Measurements from ENCODE around the gene SEMA3E. TPM values are rescaled to one million over a fixed set of nuclear protein-coding genes. Genes with fewer than 3 reads are reported as not detected.
"Not testable (repeated sequence)": the region's sequence is repeated elsewhere in the genome, so short reads cannot be mapped to it uniquely, and the experiment has no call there.

Gene SEMA3E
- total RNA-seq, 1 experiment from 2014 or later, result 2.5 TPM

DNA sequence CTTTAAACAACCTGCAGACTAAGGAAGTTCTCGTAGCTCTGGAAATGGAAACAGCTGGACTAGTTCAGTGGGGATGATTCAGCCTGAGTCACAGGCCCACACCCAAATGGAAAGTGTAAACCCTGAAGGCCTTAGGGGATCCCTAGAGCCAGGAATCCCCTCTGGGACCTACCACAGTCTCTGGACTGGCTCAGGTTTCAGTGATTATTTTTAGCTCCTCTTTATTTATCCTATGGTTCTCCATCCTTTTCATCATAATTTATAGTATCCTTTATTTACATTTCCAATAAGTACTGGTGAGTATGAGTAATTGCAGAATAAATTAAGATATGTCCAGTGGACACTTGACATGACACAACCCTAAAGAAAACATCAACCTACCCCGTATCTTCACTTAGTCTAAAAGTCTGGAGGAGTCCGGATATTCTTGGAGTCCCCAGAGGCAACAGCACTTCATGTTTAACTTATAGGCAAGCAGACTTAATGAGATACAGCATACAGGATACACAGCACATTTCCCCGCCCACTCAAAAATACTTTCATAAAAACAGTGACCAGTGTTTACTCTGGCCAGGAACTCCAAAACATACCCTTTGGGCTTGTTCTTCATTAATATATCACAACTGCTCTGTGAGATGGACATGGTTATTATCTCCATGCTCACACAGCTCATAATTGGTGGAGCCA lies 28.4 kb upstream of the SEMA3E start:
- ATAC-seq (0 out of 2 replicates have a peak, but pooled peaks have one; percentile 19), DNase-seq (ENCODE audit: low spot score) (no peak)
- no peak for TF ChIP-seq NR3C1 (CRISPR knock-in tag; conservative IDR thresholded peaks at IDR 0.05; ENCODE audit: low read depth)
- no peak for TF ChIP-seq ZNF416 (CRISPR knock-in tag; IDR thresholded peaks at IDR 0.05)
- TF ChIP-seq ZNF121 (CRISPR knock-in tag; IDR thresholded peaks at IDR 0.05), result no peak
- TF ChIP-seq, protein P1, sequence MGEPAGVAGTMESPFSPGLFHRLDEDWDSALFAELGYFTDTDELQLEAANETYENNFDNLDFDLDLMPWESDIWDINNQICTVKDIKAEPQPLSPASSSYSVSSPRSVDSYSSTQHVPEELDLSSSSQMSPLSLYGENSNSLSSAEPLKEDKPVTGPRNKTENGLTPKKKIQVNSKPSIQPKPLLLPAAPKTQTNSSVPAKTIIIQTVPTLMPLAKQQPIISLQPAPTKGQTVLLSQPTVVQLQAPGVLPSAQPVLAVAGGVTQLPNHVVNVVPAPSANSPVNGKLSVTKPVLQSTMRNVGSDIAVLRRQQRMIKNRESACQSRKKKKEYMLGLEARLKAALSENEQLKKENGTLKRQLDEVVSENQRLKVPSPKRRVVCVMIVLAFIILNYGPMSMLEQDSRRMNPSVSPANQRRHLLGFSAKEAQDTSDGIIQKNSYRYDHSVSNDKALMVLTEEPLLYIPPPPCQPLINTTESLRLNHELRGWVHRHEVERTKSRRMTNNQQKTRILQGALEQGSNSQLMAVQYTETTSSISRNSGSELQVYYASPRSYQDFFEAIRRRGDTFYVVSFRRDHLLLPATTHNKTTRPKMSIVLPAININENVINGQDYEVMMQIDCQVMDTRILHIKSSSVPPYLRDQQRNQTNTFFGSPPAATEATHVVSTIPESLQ (CRISPR knock-in tag; IDR thresholded peaks at IDR 0.05), result no peak
- ChIA-PET POLR2A (no interaction called here), CTCF (interaction anchor here (0.6 kb wide), 1 partner anchor 152 kb away, joined by 3 read pairs; no protein-coding TSS in a partner anchor)
- peaks cover 38% of the 10 kb centered on the region for H3K4me1 Mint-ChIP-seq
- peaks cover 7% of the 10 kb centered on the region; the same call in 1 of the 2 replicates for H3K36me3 Mint-ChIP-seq
- no peak overlapping the region for H3K4me3 Mint-ChIP-seq
- peaks cover 13% of the 10 kb centered on the region for H3K27me3 Mint-ChIP-seq (ENCODE audit: low read depth)
- H3K27ac Mint-ChIP-seq, result no peak overlapping the region
- peaks cover 7% of the 10 kb centered on the region for H3K9me3 Mint-ChIP-seq

- CTCF ChIA-PET, result interaction anchor here (1.5 kb wide), 1 partner anchor 62 kb away, joined by 4 read pairs; no protein-coding TSS in a partner anchor
- POLR2A ChIA-PET, result interaction anchor here (0.6 kb wide), 1 partner anchor 206 kb away, joined by 3 read pairs; no protein-coding TSS in a partner anchor
These were observed 24.4 kb upstream of the SEMA3E start for GRCh38 chr7:83673291-83673690.

GRCh38 chr7:83672157-83672556 lies 23.2 kb upstream of the SEMA3E start:
- Mint-ChIP-seq H3K27ac (peak overlapping the region; percentile 64), H3K4me1 (peaks cover 41% of the 10 kb centered on the region), H3K36me3 (peaks cover 7% of the 10 kb centered on the region; the same call in 1 of the 2 replicates), H3K9me3 (peaks cover 7% of the 10 kb centered on the region), H3K4me3 (no peak overlapping the region), H3K27me3 (ENCODE audit: low read depth) (peaks cover 3% of the 10 kb centered on the region)
- ATAC-seq (peak; percentile 88), DNase-seq (ENCODE audit: low spot score) (no peak)
- no peak for TF ChIP-seq ZNF121 (CRISPR knock-in tag; IDR thresholded peaks at IDR 0.05)
- TF ChIP-seq FOXP1 (CRISPR knock-in tag; IDR thresholded peaks at IDR 0.05; ENCODE audit: borderline replicate concordance), result no peak
- CTCF ChIA-PET, result interaction anchor here (1.5 kb wide), 1 partner anchor 63 kb away, joined by 4 read pairs; no protein-coding TSS in a partner anchor
- POLR2A ChIA-PET, result no interaction called here

More at GRCh38 chr7:83673291-83673690, 24.4 kb upstream of the SEMA3E start:
- not testable (repeated sequence) for DNase-seq (ENCODE audit: low spot score); ATAC-seq; H3K27me3 Mint-ChIP-seq (ENCODE audit: low read depth); H3K4me3 Mint-ChIP-seq; H3K9me3 Mint-ChIP-seq; H3K27ac Mint-ChIP-seq; H3K36me3 Mint-ChIP-seq
- peaks cover 52% of the 10 kb centered on the region for H3K4me1 Mint-ChIP-seq

DNA sequence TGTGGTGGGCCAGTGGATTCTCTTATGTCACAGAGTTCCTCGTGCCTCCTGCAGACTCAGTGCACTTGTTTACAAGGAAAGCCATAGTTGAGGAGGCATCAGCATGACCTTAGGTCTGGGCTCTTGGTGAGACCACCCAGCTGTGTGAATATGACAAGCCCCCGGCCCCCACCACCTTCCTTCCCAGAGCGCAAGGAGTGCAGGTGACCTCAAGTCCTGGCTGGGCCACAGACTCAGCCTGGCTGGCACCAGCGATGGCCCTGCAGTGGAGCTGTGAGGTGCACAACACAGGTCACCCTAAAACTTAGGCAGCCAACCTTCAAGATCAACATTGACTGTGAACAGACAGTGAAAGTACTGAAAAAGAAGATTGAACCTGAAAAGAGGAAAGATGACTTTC lies 14.2 kb upstream of the SEMA3E start:
- TF ChIP-seq, protein P2, sequence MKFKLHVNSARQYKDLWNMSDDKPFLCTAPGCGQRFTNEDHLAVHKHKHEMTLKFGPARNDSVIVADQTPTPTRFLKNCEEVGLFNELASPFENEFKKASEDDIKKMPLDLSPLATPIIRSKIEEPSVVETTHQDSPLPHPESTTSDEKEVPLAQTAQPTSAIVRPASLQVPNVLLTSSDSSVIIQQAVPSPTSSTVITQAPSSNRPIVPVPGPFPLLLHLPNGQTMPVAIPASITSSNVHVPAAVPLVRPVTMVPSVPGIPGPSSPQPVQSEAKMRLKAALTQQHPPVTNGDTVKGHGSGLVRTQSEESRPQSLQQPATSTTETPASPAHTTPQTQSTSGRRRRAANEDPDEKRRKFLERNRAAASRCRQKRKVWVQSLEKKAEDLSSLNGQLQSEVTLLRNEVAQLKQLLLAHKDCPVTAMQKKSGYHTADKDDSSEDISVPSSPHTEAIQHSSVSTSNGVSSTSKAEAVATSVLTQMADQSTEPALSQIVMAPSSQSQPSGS (CRISPR knock-in tag; IDR thresholded peaks at IDR 0.05; ENCODE audit: borderline replicate concordance, low read depth), result no peak
- TF ChIP-seq, protein P3, sequence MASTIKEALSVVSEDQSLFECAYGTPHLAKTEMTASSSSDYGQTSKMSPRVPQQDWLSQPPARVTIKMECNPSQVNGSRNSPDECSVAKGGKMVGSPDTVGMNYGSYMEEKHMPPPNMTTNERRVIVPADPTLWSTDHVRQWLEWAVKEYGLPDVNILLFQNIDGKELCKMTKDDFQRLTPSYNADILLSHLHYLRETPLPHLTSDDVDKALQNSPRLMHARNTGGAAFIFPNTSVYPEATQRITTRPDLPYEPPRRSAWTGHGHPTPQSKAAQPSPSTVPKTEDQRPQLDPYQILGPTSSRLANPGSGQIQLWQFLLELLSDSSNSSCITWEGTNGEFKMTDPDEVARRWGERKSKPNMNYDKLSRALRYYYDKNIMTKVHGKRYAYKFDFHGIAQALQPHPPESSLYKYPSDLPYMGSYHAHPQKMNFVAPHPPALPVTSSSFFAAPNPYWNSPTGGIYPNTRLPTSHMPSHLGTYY (CRISPR knock-in tag; IDR thresholded peaks at IDR 0.05), result no peak
- TF ChIP-seq CREB1 (CRISPR knock-in tag; IDR thresholded peaks at IDR 0.05) (no peak), TEAD4 (CRISPR knock-in tag; IDR thresholded peaks at IDR 0.05) (no peak), ZBTB21 (CRISPR knock-in tag; IDR thresholded peaks at IDR 0.05; ENCODE audit: borderline replicate concordance) (no peak), TEAD1 (CRISPR knock-in tag; IDR thresholded peaks at IDR 0.05) (no peak), NR2C2 (CRISPR knock-in tag; IDR thresholded peaks at IDR 0.05) (no peak), ETV6 (CRISPR knock-in tag; IDR thresholded peaks at IDR 0.05) (no peak)
- TF ChIP-seq, protein P4, sequence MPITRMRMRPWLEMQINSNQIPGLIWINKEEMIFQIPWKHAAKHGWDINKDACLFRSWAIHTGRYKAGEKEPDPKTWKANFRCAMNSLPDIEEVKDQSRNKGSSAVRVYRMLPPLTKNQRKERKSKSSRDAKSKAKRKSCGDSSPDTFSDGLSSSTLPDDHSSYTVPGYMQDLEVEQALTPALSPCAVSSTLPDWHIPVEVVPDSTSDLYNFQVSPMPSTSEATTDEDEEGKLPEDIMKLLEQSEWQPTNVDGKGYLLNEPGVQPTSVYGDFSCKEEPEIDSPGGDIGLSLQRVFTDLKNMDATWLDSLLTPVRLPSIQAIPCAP (CRISPR knock-in tag; IDR thresholded peaks at IDR 0.05), result no peak
- TF ChIP-seq, protein P5, sequence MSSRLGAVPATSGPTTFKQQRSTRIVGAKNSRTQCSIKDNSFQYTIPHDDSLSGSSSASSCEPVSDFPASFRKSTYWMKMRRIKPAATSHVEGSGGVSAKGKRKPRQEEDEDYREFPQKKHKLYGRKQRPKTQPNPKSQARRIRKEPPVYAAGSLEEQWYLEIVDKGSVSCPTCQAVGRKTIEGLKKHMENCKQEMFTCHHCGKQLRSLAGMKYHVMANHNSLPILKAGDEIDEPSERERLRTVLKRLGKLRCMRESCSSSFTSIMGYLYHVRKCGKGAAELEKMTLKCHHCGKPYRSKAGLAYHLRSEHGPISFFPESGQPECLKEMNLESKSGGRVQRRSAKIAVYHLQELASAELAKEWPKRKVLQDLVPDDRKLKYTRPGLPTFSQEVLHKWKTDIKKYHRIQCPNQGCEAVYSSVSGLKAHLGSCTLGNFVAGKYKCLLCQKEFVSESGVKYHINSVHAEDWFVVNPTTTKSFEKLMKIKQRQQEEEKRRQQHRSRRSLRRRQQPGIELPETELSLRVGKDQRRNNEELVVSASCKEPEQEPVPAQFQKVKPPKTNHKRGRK (CRISPR knock-in tag; IDR thresholded peaks at IDR 0.05; ENCODE audit: borderline replicate concordance), result no peak
- H3K9me3 Mint-ChIP-seq, result no peaks in the 10 kb centered on the region
- no peaks in the 10 kb centered on the region for H3K36me3 Mint-ChIP-seq
- H3K4me1 Mint-ChIP-seq, result no peaks in the 10 kb centered on the region
- no peaks in the 10 kb centered on the region for H3K27me3 Mint-ChIP-seq (ENCODE audit: low read depth)
- ATAC-seq (no peak), DNase-seq (ENCODE audit: low spot score) (no peak)
- POLR2A ChIA-PET, result no interaction called here
- CTCF ChIA-PET, result no interaction called here
- H3K4me3 Mint-ChIP-seq, result no peak overlapping the region
- no peak overlapping the region for H3K27ac Mint-ChIP-seq
